SKM-1 treated with dmso at 0.1 percent for 144 hours (cell line): ENCODE data around the gene TIGD7.
A peak's percentile ranks its signal among the peaks of the same experiment; 100 is the strongest.

Experiments
- DNase-seq: peaks from one replicate; lab custom pipeline; 2025; ENCODE audit not compliant: unreplicated experiment; lab: John Stamatoyannopoulos, UW

Gene TIGD7

GRCh38 chr16:3305109-3306068 lies at the start of gene TIGD7, which contains the start of gene ZNF75A:
Gene TIGD7, minus strand, starts transcription at chr16:3305430. Its CDS starts 4,816 bp downstream, at chr16:3300614.
Gene ZNF75A, plus strand, starts transcription at chr16:3305497. Its CDS starts 2,932 bp downstream, at chr16:3308429.
- peak; percentile 30 for DNase-seq

- DNase-seq = no peak
Measured at GRCh38 chr16:3349175-3349574, 43.9 kb upstream of the TIGD7 start.

GRCh38 chr16:3348547-3349167 lies 43.4 kb upstream of the TIGD7 start:
- no peak for DNase-seq

- DNase-seq = no peak
Measured at GRCh38 chr16:3347586-3347985, 42.4 kb upstream of the TIGD7 start.

DNA sequence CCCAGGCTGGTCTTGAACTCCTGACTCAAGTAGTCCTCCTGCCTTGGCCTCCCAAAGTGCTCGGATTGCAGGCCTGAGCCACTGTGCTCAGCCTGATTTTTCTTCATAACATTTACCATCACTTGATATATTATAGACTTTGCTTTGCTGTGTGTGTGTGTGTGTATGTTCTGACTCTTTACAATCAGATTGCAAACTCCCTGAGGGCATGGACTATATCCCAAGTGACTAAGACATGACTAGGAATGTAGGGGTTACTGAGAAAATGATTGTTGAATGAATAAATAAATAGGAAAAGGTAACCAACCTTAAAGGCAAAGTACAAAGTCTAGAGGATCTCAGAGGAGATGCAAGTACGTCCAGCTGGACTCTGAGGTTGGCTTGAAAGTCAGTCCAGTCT lies 40.8 kb upstream of the TIGD7 start:
- no peak for DNase-seq

DNA sequence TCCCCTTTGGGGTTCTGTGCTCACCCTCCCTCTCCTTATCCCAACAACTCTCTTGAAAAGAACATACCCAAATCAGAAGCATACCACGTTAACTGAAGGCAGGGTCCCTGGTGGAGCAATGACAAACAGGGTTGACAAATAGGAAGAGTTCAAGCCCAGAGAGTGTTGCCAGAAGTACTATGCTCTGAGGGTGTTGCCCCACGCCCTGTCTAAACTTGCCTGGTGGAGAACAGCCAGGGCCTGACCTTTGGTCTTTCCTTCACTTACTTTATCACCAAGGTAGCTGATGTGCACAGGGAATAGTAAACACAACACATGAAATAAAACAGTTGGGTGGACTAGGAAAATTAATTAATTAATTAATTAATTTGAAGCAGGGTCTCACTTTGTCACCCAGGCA lies 23.4 kb upstream of the TIGD7 start:
- DNase-seq = no peak

- DNase-seq = no peak
Measured at GRCh38 chr16:3328104-3328503, 22.9 kb upstream of the TIGD7 start.

DNA sequence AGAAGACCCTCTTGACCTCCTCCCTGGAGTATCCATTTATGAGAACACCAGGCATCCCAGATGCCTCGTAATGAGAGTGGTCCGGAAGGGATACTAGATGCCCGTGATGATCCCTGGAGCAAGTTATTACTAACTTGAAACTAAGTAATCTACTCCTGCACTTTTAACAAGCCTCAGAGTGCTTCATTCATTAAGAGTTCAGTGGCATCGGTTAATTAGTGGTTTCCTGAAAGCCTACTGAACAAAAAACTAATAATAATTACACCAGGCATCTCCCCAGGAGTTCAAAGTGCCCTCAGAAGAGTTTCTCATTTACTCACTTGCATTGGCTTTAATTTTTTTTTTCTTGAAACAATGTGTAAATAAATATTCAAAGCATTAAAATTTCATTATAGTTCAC lies 22.3 kb upstream of the TIGD7 start:
- no peak for DNase-seq

DNA sequence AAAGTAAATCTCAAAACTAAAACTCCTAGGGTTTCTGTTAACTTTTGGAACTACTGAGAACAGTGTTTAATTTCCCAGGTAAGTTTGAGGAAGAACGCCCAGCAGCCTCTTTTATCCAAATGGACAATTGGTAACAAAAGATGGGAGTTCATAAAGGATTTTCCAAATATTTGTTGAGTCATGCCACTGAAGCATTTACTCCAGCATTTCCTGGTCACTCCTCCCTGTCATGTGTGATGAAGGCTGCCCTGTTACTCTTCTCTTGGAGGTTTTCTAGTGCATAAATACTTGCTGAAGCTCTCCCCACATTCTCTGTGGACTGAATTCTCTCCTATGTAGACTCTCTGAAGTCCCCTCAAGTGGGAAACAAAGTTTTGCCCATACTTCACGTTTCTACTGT lies 16.6 kb upstream of the TIGD7 start:
- no peak for DNase-seq

- no peak for DNase-seq
Measured at GRCh38 chr16:3317315-3317999, 12.2 kb upstream of the TIGD7 start.

DNA sequence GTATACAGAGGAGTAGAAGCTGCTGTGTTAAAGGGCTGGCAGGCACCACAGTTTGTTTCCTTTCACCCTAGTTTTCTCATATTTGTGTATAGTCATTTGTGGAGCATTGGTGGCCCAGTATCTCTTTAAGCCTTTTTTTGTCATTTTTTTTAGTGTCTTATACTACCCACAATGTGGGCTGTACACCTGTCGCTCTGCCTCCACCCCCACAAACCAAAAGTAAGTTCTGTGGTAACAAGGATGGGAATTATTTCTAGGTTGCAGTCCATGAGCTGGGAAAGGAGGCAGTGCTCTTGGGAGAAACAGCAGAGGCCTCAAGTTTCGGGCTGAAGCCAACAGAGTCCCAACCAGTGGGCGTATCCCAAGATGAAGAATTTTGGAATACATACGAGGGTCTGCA lies 6.3 kb upstream of the TIGD7 start:
- no peak for DNase-seq

DNA sequence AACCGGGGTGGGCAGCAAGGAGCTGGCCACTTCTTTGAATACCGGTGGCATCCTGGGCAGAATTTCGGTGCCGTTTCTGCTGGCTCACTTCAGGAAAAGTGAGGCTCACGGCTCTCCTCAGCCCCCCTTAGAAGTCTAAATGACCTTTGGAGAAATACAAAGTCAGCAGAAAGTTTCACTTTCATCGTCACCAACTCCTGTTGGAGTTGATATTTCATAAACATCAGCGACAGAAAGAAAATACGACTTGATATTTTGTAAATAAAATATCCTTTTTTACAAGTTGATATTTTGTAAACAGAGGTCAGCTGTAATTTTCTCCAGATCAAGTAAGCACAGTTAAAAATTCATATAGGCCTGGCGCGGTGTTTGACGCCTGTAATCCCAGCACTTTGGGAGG lies 848 bp upstream of the TIGD7 start:
- DNase-seq = no peak

GRCh38 chr16:3304370-3304769 lies 860 bp downstream of the TIGD7 start:
- DNase-seq = no peak

DNA sequence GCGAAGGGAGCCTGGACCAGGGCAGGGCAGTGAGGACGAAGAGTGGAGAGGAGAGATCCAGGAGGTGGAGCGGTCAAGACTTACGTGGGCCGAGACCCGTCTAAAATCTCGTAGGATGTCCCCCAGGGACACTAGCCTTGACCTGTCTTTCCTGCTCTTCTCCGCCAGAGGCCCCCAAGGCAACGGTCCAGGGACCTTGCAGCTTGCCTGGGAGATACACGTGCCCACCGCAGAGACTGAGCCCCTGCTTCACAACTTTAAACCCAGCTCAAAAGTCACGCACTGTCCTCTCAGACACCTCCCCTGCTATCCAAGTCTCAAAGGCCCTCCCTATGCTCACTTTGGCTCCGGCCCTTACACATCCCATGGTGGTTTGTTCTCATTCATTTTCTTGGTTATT lies 9.4 kb downstream of the TIGD7 start:
- no peak for DNase-seq

- no peak for DNase-seq
Measured at GRCh38 chr16:3295209-3295608, 10.0 kb downstream of the TIGD7 start.

- DNase-seq = no peak
Measured at GRCh38 chr16:3292604-3293003, 12.6 kb downstream of the TIGD7 start.

DNA sequence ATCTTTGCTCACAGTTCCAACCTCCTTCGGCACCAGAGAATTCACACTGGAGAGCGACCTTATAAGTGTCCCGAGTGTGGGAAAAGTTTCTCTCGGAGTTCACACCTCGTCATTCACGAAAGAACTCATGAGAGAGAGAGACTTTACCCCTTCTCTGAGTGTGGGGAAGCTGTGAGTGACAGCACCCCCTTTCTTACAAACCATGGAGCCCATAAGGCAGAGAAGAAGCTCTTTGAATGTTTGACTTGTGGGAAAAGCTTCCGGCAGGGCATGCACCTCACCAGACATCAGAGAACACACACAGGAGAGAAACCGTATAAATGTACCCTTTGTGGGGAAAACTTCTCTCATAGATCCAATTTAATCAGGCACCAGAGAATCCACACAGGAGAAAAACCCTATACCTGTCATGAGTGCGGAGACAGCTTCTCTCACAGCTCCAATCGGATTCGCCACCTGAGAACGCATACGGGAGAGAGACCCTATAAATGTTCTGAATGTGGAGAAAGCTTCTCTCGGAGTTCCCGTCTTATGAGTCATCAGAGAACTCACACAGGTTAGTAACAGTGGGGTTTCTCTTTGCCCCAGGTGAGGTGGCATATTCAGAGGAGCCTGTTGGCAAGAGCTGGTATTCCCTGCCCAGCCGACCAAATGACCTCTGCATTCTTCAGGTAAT lies 15.1 kb downstream of the TIGD7 start:
- DNase-seq = no peak

DNA sequence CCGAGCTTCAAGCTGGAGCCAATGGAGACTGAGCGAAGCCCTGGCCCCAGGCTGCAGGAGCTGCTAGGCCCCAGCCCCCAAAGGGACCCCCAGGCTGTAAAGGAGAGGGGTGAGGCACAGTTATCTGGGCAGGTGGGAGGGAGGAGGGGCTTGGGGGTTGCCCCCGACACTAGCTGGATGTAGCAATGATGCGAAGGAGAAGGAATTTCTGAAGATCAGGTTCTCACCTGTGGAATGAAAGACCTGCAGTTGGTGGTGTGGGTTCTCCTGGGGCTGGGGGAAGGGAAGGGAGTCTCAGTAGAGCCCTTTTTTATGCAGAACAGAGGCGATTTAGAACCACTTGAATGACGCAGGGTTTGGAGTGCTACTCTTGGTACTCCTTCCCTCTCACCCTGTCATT lies 20.1 kb downstream of the TIGD7 start:
- no peak for DNase-seq

GRCh38 chr16:3283543-3284447 lies 21.4 kb downstream of the TIGD7 start:
- DNase-seq = no peak
